DMS 273 treated with DMSO at 0.1 percent for 48 hours (cell line): ENCODE results near the gene AIF1L.
A peak's percentile ranks its signal among the peaks of the same experiment; 100 is the strongest.

Experiments used
- DNase-seq: peaks from one replicate; lab custom pipeline; 2025; lab: John Stamatoyannopoulos, UW

Gene AIF1L

GRCh38 chr9:131096269-131097125 lies at the start of gene AIF1L:
Gene AIF1L (plus strand): TSS chr9:131096531. CDS start chr9:131096630, 99 bp downstream.
- DNase-seq = no peak

- no peak for DNase-seq
Observed at GRCh38 chr9:131046581-131047202, 49.6 kb upstream of the AIF1L start.

GRCh38 chr9:131048332-131048731 lies 48.0 kb upstream of the AIF1L start:
- no peak for DNase-seq

GRCh38 chr9:131048820-131049219 lies 47.5 kb upstream of the AIF1L start:
- no peak for DNase-seq

GRCh38 chr9:131049829-131050715 lies 46.3 kb upstream of the AIF1L start:
- no peak for DNase-seq

GRCh38 chr9:131050831-131051230 lies 45.5 kb upstream of the AIF1L start:
- DNase-seq = no peak

- DNase-seq = no peak
Observed at GRCh38 chr9:131051592-131052517, 44.5 kb upstream of the AIF1L start.

GRCh38 chr9:131053896-131054295 lies 42.4 kb upstream of the AIF1L start:
- DNase-seq = no peak

GRCh38 chr9:131056781-131057506 lies 39.4 kb upstream of the AIF1L start:
- peak; percentile 11 for DNase-seq

- DNase-seq = no peak
Observed at GRCh38 chr9:131060900-131061630, 35.3 kb upstream of the AIF1L start.

GRCh38 chr9:131062969-131063368 lies 33.4 kb upstream of the AIF1L start:
- no peak for DNase-seq

GRCh38 chr9:131065599-131065998 lies 30.7 kb upstream of the AIF1L start:
- DNase-seq = no peak

- no peak for DNase-seq
Observed at GRCh38 chr9:131067625-131068024, 28.7 kb upstream of the AIF1L start.

GRCh38 chr9:131068076-131068816 lies 28.1 kb upstream of the AIF1L start:
- no peak for DNase-seq

- no peak for DNase-seq
Observed at GRCh38 chr9:131069699-131070098, 26.6 kb upstream of the AIF1L start.

- DNase-seq = no peak
Observed at GRCh38 chr9:131072107-131072870, 24.0 kb upstream of the AIF1L start.

- DNase-seq = no peak
Observed at GRCh38 chr9:131072871-131073237, 23.5 kb upstream of the AIF1L start.

GRCh38 chr9:131076347-131077195 lies 19.8 kb upstream of the AIF1L start:
- DNase-seq = no peak
